Stimulated activated CD4-positive, alpha-beta T cell treated with anti-CD3 and anti-CD28 coated beads, Interleukin-1b, Interleukin-23, amount 100 ng/mL, for 24 hours (primary cell): ENCODE results near the gene RPL32.
"Not testable (repeated sequence)": the region's sequence is repeated elsewhere in the genome, so short reads cannot be mapped to it uniquely, and the experiment has no call there.

ENCODE experiments used
- DNase-seq, 4 experiments: peaks; one replicate each; pipeline ENCODE4 v3.0.0-alpha.2; 2020; ENCODE audit warnings: low read depth in 4 of 4, low spot score in 1 of 4

Gene RPL32

GRCh38 chr3:12841149-12841969 lies at the start of gene RPL32:
Gene RPL32, minus strand, starts transcription at chr3:12841565. Its CDS starts 1,328 bp downstream, at chr3:12840237.
- DNase-seq: peak; percentile 57 to 75 (median 72)

- no peak for DNase-seq
Measured at GRCh38 chr3:12890610-12891390, 49.4 kb upstream of the RPL32 start.

- DNase-seq: no peak
Measured at GRCh38 chr3:12886736-12887135, 45.4 kb upstream of the RPL32 start.

- DNase-seq: peak in 1 of 4 experiments; percentile 21
Measured at GRCh38 chr3:12886106-12886679, 44.8 kb upstream of the RPL32 start.

- no peak for DNase-seq
Measured at GRCh38 chr3:12885583-12885930, 44.2 kb upstream of the RPL32 start.

- DNase-seq: no peak
Measured at GRCh38 chr3:12884790-12885582, 43.6 kb upstream of the RPL32 start.

GRCh38 chr3:12884186-12884680 lies 42.9 kb upstream of the RPL32 start:
- DNase-seq: no peak

GRCh38 chr3:12882336-12883310 lies 41.3 kb upstream of the RPL32 start:
- DNase-seq: no peak

GRCh38 chr3:12881858-12882257 lies 40.5 kb upstream of the RPL32 start:
- not testable (repeated sequence) for DNase-seq

- DNase-seq: no peak
Measured at GRCh38 chr3:12879191-12879815, 37.9 kb upstream of the RPL32 start.

GRCh38 chr3:12878758-12879157 lies 37.4 kb upstream of the RPL32 start:
- not testable (repeated sequence) for DNase-seq

- no peak for DNase-seq
Measured at GRCh38 chr3:12878141-12878574, 36.8 kb upstream of the RPL32 start.

GRCh38 chr3:12877040-12877439 lies 35.7 kb upstream of the RPL32 start:
- no peak for DNase-seq

- DNase-seq: no peak
Measured at GRCh38 chr3:12875857-12876836, 34.8 kb upstream of the RPL32 start.

GRCh38 chr3:12871404-12871983 lies 30.1 kb upstream of the RPL32 start:
- DNase-seq: no peak

- no peak for DNase-seq
Measured at GRCh38 chr3:12870942-12871341, 29.6 kb upstream of the RPL32 start.

- no peak for DNase-seq
Measured at GRCh38 chr3:12869035-12869621, 27.8 kb upstream of the RPL32 start.
